ENCODE measurements around the gene CDK18.

DNA sequence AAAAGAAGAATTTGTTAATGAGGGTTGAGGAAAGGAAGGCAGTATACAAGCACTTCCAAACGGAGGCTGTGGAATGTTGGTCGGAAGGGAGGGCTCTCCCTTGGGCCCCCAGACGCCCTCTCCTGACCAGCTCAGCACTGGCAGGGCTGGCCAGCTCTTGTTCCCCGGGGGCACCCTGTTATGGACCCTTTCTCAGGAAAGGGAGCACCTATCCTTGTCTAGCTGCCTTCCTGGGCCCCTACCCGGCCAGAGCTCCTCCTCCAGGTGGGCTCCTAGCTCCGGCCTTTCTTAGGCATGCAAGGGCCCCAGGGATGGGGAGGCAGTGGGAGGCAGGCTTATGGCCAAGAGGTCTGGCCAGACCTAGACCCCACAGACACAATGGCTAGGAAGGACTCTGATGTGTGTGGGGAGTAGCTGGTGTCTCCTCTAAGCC is 49.5 kb upstream of the CDK18 start:
- TF ChIP-seq POLR2A (IDR thresholded peaks at IDR 0.05): no peak
- TF ChIP-seq, protein P1, sequence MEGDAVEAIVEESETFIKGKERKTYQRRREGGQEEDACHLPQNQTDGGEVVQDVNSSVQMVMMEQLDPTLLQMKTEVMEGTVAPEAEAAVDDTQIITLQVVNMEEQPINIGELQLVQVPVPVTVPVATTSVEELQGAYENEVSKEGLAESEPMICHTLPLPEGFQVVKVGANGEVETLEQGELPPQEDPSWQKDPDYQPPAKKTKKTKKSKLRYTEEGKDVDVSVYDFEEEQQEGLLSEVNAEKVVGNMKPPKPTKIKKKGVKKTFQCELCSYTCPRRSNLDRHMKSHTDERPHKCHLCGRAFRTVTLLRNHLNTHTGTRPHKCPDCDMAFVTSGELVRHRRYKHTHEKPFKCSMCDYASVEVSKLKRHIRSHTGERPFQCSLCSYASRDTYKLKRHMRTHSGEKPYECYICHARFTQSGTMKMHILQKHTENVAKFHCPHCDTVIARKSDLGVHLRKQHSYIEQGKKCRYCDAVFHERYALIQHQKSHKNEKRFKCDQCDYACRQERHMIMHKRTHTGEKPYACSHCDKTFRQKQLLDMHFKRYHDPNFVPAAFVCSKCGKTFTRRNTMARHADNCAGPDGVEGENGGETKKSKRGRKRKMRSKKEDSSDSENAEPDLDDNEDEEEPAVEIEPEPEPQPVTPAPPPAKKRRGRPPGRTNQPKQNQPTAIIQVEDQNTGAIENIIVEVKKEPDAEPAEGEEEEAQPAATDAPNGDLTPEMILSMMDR (IDR thresholded peaks at IDR 0.05): no peak
- no peak for TF ChIP-seq POLR2AphosphoS5 (IDR thresholded peaks at IDR 0.05)
